ENCODE measurements around the gene KLF15. TPM values are rescaled to one million over a fixed set of nuclear protein-coding genes. Genes with fewer than 3 reads are reported as not detected.

The KLF15 gene
- total RNA-seq, 1 donor from 2014 or later = 0.74 TPM

GRCh38 chr3:126342991-126343648 lies 14.1 kb downstream of the KLF15 start:
- peaks cover 4% of the 10 kb centered on the region for H3K4me1 Mint-ChIP-seq (ENCODE audit: low read depth, unreplicated experiment)
- no peak for TF ChIP-seq CTCF (IDR thresholded peaks at IDR 0.05; ENCODE audit: partially characterized antibody, unreplicated experiment)
- peaks cover 3% of the 10 kb centered on the region for H3K27me3 Mint-ChIP-seq (ENCODE audit: unreplicated experiment)
- H3K4me3 Mint-ChIP-seq (ENCODE audit: unreplicated experiment) = no peak overlapping the region
- H3K9me3 Mint-ChIP-seq (ENCODE audit: unreplicated experiment) = peaks cover 4% of the 10 kb centered on the region
- no peaks in the 10 kb centered on the region for H3K36me3 Mint-ChIP-seq (ENCODE audit: unreplicated experiment)
- peak; percentile 33 for DNase-seq
- no peak overlapping the region for H3K27ac Mint-ChIP-seq (ENCODE audit: unreplicated experiment)

GRCh38 chr3:126342211-126342610 lies 15.0 kb downstream of the KLF15 start:
- DNase-seq = peak; percentile 7
- H3K27ac Mint-ChIP-seq (ENCODE audit: unreplicated experiment) = no peak overlapping the region

GRCh38 chr3:126341755-126342150 lies 15.5 kb downstream of the KLF15 start:
- Mint-ChIP-seq H3K36me3 (ENCODE audit: unreplicated experiment) (no peaks in the 10 kb centered on the region), H3K27ac (ENCODE audit: unreplicated experiment) (no peak overlapping the region), H3K9me3 (ENCODE audit: unreplicated experiment) (peaks cover 4% of the 10 kb centered on the region), H3K4me1 (ENCODE audit: low read depth, unreplicated experiment) (peaks cover 4% of the 10 kb centered on the region), H3K27me3 (ENCODE audit: unreplicated experiment) (peaks cover 2% of the 10 kb centered on the region), H3K4me3 (ENCODE audit: unreplicated experiment) (no peak overlapping the region)
- DNase-seq = no peak
- TF ChIP-seq CTCF (IDR thresholded peaks at IDR 0.05; ENCODE audit: partially characterized antibody, unreplicated experiment) = no peak

More at GRCh38 chr3:126342211-126342610, 15.0 kb downstream of the KLF15 start:
- no peak for TF ChIP-seq CTCF (IDR thresholded peaks at IDR 0.05; ENCODE audit: partially characterized antibody, unreplicated experiment)
- peaks cover 4% of the 10 kb centered on the region for H3K4me1 Mint-ChIP-seq (ENCODE audit: low read depth, unreplicated experiment)
- peaks cover 4% of the 10 kb centered on the region for H3K9me3 Mint-ChIP-seq (ENCODE audit: unreplicated experiment)
- H3K4me3 Mint-ChIP-seq (ENCODE audit: unreplicated experiment) = no peak overlapping the region
- H3K27me3 Mint-ChIP-seq (ENCODE audit: unreplicated experiment) = peaks cover 2% of the 10 kb centered on the region
- no peaks in the 10 kb centered on the region for H3K36me3 Mint-ChIP-seq (ENCODE audit: unreplicated experiment)

- no peak overlapping the region for H3K4me3 Mint-ChIP-seq (ENCODE audit: unreplicated experiment)
- peaks cover 4% of the 10 kb centered on the region for H3K4me1 Mint-ChIP-seq (ENCODE audit: low read depth, unreplicated experiment)
- peak; percentile 16 for DNase-seq
- H3K27ac Mint-ChIP-seq (ENCODE audit: unreplicated experiment) = no peak overlapping the region
- no peak for TF ChIP-seq CTCF (IDR thresholded peaks at IDR 0.05; ENCODE audit: partially characterized antibody, unreplicated experiment)
- peaks cover 4% of the 10 kb centered on the region for H3K9me3 Mint-ChIP-seq (ENCODE audit: unreplicated experiment)
- peaks cover 2% of the 10 kb centered on the region for H3K27me3 Mint-ChIP-seq (ENCODE audit: unreplicated experiment)
- no peaks in the 10 kb centered on the region for H3K36me3 Mint-ChIP-seq (ENCODE audit: unreplicated experiment)
Observed at GRCh38 chr3:126340943-126341754, 16.1 kb downstream of the KLF15 start.

GRCh38 chr3:126340596-126340942 lies 16.6 kb downstream of the KLF15 start:
- H3K4me3 Mint-ChIP-seq (ENCODE audit: unreplicated experiment) = no peak overlapping the region
- no peak for TF ChIP-seq CTCF (IDR thresholded peaks at IDR 0.05; ENCODE audit: partially characterized antibody, unreplicated experiment)
- H3K27ac Mint-ChIP-seq (ENCODE audit: unreplicated experiment) = no peak overlapping the region
- peaks cover 2% of the 10 kb centered on the region for H3K27me3 Mint-ChIP-seq (ENCODE audit: unreplicated experiment)
- no peak for DNase-seq
- H3K4me1 Mint-ChIP-seq (ENCODE audit: low read depth, unreplicated experiment) = peaks cover 4% of the 10 kb centered on the region
- H3K9me3 Mint-ChIP-seq (ENCODE audit: unreplicated experiment) = peaks cover 4% of the 10 kb centered on the region
- H3K36me3 Mint-ChIP-seq (ENCODE audit: unreplicated experiment) = no peaks in the 10 kb centered on the region
